ENCODE measurements around the gene LARP4B. TPM values are rescaled to one million over a fixed set of nuclear protein-coding genes. Genes with fewer than 3 reads are reported as not detected.

LARP4B gene
- total and polyA plus RNA-seq, 2 experiments from 2014 or later = 18.3 to 52.3 TPM

DNA sequence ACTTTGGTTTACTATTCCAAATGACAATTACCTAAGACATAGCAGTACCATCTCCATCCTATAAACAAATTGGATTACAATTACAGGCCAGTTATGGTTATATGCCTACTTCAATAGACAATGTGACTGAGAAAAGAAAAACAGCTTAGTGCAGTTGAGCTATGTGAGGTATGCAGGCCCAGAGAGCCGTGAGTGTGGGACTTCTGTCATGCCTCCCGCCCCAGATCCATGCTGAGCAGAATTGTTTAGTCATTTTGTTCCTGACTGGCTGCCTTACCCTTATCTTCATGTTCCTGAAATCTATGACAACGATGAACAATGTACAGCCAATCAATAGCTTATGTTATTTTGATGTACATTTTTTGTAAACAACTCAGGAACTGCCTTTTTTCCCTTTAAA, 21.7 kb downstream of the LARP4B start (continued):
- no peak for TF ChIP-seq CTCF (conservative IDR thresholded peaks at IDR 0.05; ENCODE audit: low read depth in 2 of 2)
- no peak for TF ChIP-seq ZNF462 (CRISPR knock-in tag; IDR thresholded peaks at IDR 0.05)

DNA sequence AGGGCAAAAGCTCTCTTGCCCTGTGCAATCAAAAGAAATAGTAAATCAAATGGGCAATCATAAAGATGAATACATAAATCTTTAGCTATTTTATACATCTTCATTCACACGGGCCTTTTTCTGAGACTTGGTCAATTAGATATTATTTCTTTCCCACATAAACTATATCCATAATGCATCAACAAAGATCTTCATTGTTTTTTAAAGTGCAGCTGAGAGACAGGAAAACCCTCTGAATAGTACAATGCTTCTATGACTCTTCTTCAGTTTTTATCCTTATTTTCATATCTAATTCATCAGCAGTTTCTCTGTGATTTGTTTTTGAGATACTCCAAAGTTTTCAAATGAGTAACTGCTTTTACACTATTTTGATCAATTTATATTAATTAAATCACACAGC, 25.5 kb downstream of the LARP4B start:
- Histone ChIP-seq H3K4me1 (ENCODE audit: insufficient read depth) (no peaks in the 10 kb centered on the region), H3K79me2 (replicated peaks; ENCODE audit: insufficient read depth) (peaks cover 99% of the 10 kb centered on the region), H3K27me3 (ENCODE audit: insufficient read depth) (no peaks in the 10 kb centered on the region), H4K20me1 (replicated peaks; ENCODE audit: insufficient read depth) (peaks cover 66% of the 10 kb centered on the region), H2AFZ (no peak overlapping the region), H3K4me2 (no peak overlapping the region), H3K9me2 (ENCODE audit: insufficient read depth) (no peaks in the 10 kb centered on the region), H3K36me3 (ENCODE audit: insufficient read depth) (no peaks in the 10 kb centered on the region), H3K4me3 (no peak overlapping the region), H3F3A (replicated peaks; ENCODE audit: low read depth) (no peaks in the 10 kb centered on the region), H3K27ac (ENCODE audit: low read depth) (no peak overlapping the region)
- H3K27me3 Mint-ChIP-seq (ENCODE audit: insufficient read depth, low read depth, poor library complexity) = no peaks in the 10 kb centered on the region
- 0 out of 2 replicates have a peak overlapping the region, but pooled peaks have one; percentile 4 for H3K27ac Mint-ChIP-seq
- H3K9me3 Mint-ChIP-seq = no peaks in the 10 kb centered on the region
- DNase-seq (ENCODE audit: low spot score) = no peak
- no peak overlapping the region for H3K4me3 Mint-ChIP-seq
- H3K4me1 Mint-ChIP-seq = peaks cover 17% of the 10 kb centered on the region; the same call in 2 of the 3 replicates
- no peak for ATAC-seq
- peaks cover 21% of the 10 kb centered on the region for H3K36me3 Mint-ChIP-seq (ENCODE audit: low read depth)
- TF ChIP-seq ZNF331 (CRISPR knock-in tag; IDR thresholded peaks at IDR 0.05; ENCODE audit: low read depth) (no peak), STAT1 (IDR thresholded peaks at IDR 0.05; ENCODE audit: unreplicated experiment) (no peak)
- TF ChIP-seq, protein P1, sequence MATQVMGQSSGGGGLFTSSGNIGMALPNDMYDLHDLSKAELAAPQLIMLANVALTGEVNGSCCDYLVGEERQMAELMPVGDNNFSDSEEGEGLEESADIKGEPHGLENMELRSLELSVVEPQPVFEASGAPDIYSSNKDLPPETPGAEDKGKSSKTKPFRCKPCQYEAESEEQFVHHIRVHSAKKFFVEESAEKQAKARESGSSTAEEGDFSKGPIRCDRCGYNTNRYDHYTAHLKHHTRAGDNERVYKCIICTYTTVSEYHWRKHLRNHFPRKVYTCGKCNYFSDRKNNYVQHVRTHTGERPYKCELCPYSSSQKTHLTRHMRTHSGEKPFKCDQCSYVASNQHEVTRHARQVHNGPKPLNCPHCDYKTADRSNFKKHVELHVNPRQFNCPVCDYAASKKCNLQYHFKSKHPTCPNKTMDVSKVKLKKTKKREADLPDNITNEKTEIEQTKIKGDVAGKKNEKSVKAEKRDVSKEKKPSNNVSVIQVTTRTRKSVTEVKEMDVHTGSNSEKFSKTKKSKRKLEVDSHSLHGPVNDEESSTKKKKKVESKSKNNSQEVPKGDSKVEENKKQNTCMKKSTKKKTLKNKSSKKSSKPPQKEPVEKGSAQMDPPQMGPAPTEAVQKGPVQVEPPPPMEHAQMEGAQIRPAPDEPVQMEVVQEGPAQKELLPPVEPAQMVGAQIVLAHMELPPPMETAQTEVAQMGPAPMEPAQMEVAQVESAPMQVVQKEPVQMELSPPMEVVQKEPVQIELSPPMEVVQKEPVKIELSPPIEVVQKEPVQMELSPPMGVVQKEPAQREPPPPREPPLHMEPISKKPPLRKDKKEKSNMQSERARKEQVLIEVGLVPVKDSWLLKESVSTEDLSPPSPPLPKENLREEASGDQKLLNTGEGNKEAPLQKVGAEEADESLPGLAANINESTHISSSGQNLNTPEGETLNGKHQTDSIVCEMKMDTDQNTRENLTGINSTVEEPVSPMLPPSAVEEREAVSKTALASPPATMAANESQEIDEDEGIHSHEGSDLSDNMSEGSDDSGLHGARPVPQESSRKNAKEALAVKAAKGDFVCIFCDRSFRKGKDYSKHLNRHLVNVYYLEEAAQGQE (IDR thresholded peaks at IDR 0.05; ENCODE audit: unreplicated experiment) = no peak
